Tibial nerve (tissue), 4 donors: ENCODE measurements around the gene MRPL3.

ENCODE experiments used
- EP300 ChIP-seq, 2 donors: sonication (generic); formaldehyde crosslinking; IDR thresholded peaks; one replicate each; pipeline ENCODE4 v1.6.1; 2017; ENCODE audit warnings: antibody characterized with exemption in 2 of 2, mild to moderate bottlenecking in 1 of 2
- POLR2A ChIP-seq, 2 donors: fragments of 450-650 bp; IDR thresholded peaks; one replicate each; pipeline ENCODE4 v1.6.1; 2017; ENCODE audit warnings: antibody characterized with exemption in 2 of 2, mild to moderate bottlenecking in 2 of 2, moderate library complexity in 2 of 2
- TF ChIP-seq, protein P1 (sequence below), 5 experiments: fragments of 200-600 bp in 3 of 5; fragments of 450-650 bp in 2 of 5; sonication (generic) in 3 of 5; IDR thresholded peaks; one replicate each; pipeline ENCODE4 v1.5.1; 2016 to 2019; ENCODE audit warnings: antibody characterized with exemption in 5 of 5, mild to moderate bottlenecking in 3 of 5, moderate library complexity in 2 of 5

DNA sequence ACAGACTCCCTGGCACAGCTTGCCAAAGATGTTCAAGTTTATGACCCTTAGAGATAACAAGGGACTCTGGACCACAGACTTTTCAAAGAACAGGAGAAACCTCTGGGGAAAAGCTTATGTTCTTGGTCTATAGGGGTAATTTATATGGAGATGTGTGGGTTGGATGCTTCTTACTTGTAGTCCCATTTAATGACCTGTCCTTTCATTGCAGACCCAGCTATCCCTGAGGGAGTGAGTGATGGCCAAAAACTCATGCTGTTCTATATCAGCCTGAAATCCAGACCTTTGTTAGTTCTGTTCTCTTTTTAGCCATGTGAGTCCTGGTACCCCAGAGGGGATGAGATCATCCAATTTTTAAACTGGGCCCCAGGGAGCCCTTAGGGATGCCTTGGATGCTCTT is 43.7 kb upstream of the MRPL3 start:
- TF ChIP-seq, protein P1, sequence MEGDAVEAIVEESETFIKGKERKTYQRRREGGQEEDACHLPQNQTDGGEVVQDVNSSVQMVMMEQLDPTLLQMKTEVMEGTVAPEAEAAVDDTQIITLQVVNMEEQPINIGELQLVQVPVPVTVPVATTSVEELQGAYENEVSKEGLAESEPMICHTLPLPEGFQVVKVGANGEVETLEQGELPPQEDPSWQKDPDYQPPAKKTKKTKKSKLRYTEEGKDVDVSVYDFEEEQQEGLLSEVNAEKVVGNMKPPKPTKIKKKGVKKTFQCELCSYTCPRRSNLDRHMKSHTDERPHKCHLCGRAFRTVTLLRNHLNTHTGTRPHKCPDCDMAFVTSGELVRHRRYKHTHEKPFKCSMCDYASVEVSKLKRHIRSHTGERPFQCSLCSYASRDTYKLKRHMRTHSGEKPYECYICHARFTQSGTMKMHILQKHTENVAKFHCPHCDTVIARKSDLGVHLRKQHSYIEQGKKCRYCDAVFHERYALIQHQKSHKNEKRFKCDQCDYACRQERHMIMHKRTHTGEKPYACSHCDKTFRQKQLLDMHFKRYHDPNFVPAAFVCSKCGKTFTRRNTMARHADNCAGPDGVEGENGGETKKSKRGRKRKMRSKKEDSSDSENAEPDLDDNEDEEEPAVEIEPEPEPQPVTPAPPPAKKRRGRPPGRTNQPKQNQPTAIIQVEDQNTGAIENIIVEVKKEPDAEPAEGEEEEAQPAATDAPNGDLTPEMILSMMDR (IDR thresholded peaks at IDR 0.05) = no peak
- TF ChIP-seq POLR2A (IDR thresholded peaks at IDR 0.05) = no peak
- no peak for TF ChIP-seq EP300 (IDR thresholded peaks at IDR 0.05)
